GM21737 (cell line): ENCODE data around the gene AQP6.
A peak's percentile ranks its signal among the peaks of the same experiment; 100 is the strongest.
"Not testable (repeated sequence)": the region's sequence is repeated elsewhere in the genome, so short reads cannot be mapped to it uniquely, and the experiment has no call there.

Source experiments
- ATAC-seq: cut with Tn5 transposase; IDR thresholded peaks from one replicate; pipeline ENCODE4 v1.9.1; 2021; ENCODE audit warnings: mild to moderate bottlenecking, moderate library complexity; ENCODE audit not compliant: unreplicated experiment

AQP6 gene

GRCh38 chr12:49987625-49988303, 15.0 kb downstream of the AQP6 start:
- ATAC-seq: no peak

GRCh38 chr12:49989400-49989799, 16.7 kb downstream of the AQP6 start:
- ATAC-seq: not testable (repeated sequence)

GRCh38 chr12:49990273-49990672, 17.5 kb downstream of the AQP6 start:
- no peak for ATAC-seq

GRCh38 chr12:49998453-49998852, 25.7 kb downstream of the AQP6 start:
- ATAC-seq: no peak

GRCh38 chr12:50003595-50003994, 30.8 kb downstream of the AQP6 start:
- no peak for ATAC-seq

GRCh38 chr12:50004696-50005095, 31.9 kb downstream of the AQP6 start:
- ATAC-seq: no peak

- no peak for ATAC-seq
These were observed 32.4 kb downstream of the AQP6 start for GRCh38 chr12:50005175-50005574.

GRCh38 chr12:50006280-50006679, 33.5 kb downstream of the AQP6 start:
- ATAC-seq: no peak

- peak; percentile 47 for ATAC-seq
These were observed 34.2 kb downstream of the AQP6 start for GRCh38 chr12:50006754-50007442.

- ATAC-seq: no peak
These were observed 40.8 kb downstream of the AQP6 start for GRCh38 chr12:50013361-50014147.

- no peak for ATAC-seq
These were observed 41.6 kb downstream of the AQP6 start for GRCh38 chr12:50014342-50014741.

- ATAC-seq: no peak
These were observed 44.0 kb downstream of the AQP6 start for GRCh38 chr12:50016501-50017475.

GRCh38 chr12:50017641-50018040, 44.9 kb downstream of the AQP6 start:
- no peak for ATAC-seq

- no peak for ATAC-seq
These were observed 45.4 kb downstream of the AQP6 start for GRCh38 chr12:50018154-50018553.

- no peak for ATAC-seq
These were observed 46.2 kb downstream of the AQP6 start for GRCh38 chr12:50018968-50019367.

GRCh38 chr12:50019524-50019923, 46.8 kb downstream of the AQP6 start:
- ATAC-seq: no peak

- ATAC-seq: no peak
These were observed 48.3 kb downstream of the AQP6 start for GRCh38 chr12:50021031-50021430.

GRCh38 chr12:50022903-50023302, 50.2 kb downstream of the AQP6 start:
- no peak for ATAC-seq

GRCh38 chr12:50024227-50024626, 51.5 kb downstream of the AQP6 start:
- no peak for ATAC-seq

- peak; percentile 10 for ATAC-seq
These were observed 52.0 kb downstream of the AQP6 start for GRCh38 chr12:50024805-50025186.
